HG02588 (cell line): Measurements from ENCODE around the gene TSPAN7.

ENCODE experiments used
- ATAC-seq: cut with Tn5 transposase; IDR thresholded peaks from one replicate; pipeline ENCODE4 v1.9.1; 2021; ENCODE audit warnings: mild to moderate bottlenecking, moderate library complexity; ENCODE audit not compliant: unreplicated experiment

TSPAN7 gene

GRCh38 chrX:38561126-38561868 lies at the start of gene TSPAN7:
Gene TSPAN7 (plus strand): TSS chrX:38561542. CDS start chrX:38561547, 5 bp downstream.
- ATAC-seq = peak; percentile 81

GRCh38 chrX:38513112-38513742 lies 48.1 kb upstream of the TSPAN7 start:
- ATAC-seq = no peak

GRCh38 chrX:38514016-38514854 lies 47.1 kb upstream of the TSPAN7 start:
- no peak for ATAC-seq

GRCh38 chrX:38515291-38515690 lies 46.1 kb upstream of the TSPAN7 start:
- ATAC-seq = no peak

GRCh38 chrX:38516196-38516774 lies 45.1 kb upstream of the TSPAN7 start:
- ATAC-seq = no peak

- no peak for ATAC-seq
These were observed 41.7 kb upstream of the TSPAN7 start for GRCh38 chrX:38519651-38520050.

- ATAC-seq = no peak
These were observed 23.2 kb upstream of the TSPAN7 start for GRCh38 chrX:38538134-38538533.

- no peak for ATAC-seq
These were observed 21.6 kb upstream of the TSPAN7 start for GRCh38 chrX:38539748-38540147.

GRCh38 chrX:38548508-38548907 lies 12.8 kb upstream of the TSPAN7 start:
- ATAC-seq = no peak

GRCh38 chrX:38552721-38553120 lies 8.6 kb upstream of the TSPAN7 start:
- ATAC-seq = no peak

- ATAC-seq = no peak
These were observed 2.7 kb upstream of the TSPAN7 start for GRCh38 chrX:38558686-38559085.

GRCh38 chrX:38560776-38561125 lies 591 bp upstream of the TSPAN7 start:
- ATAC-seq = no peak

- ATAC-seq = no peak
These were observed 793 bp downstream of the TSPAN7 start for GRCh38 chrX:38561951-38562719.

- ATAC-seq = no peak
These were observed 1.7 kb downstream of the TSPAN7 start for GRCh38 chrX:38563030-38563429.

- no peak for ATAC-seq
These were observed 9.1 kb downstream of the TSPAN7 start for GRCh38 chrX:38570396-38570795.

- ATAC-seq = no peak
These were observed 9.7 kb downstream of the TSPAN7 start for GRCh38 chrX:38571058-38571457.

- no peak for ATAC-seq
These were observed 13.5 kb downstream of the TSPAN7 start for GRCh38 chrX:38574858-38575257.

- ATAC-seq = no peak
These were observed 14.5 kb downstream of the TSPAN7 start for GRCh38 chrX:38575888-38576287.

GRCh38 chrX:38577738-38578137 lies 16.4 kb downstream of the TSPAN7 start:
- ATAC-seq = no peak

- no peak for ATAC-seq
These were observed 16.8 kb downstream of the TSPAN7 start for GRCh38 chrX:38578167-38578566.

- no peak for ATAC-seq
These were observed 21.8 kb downstream of the TSPAN7 start for GRCh38 chrX:38583181-38583580.
